AG04450 (cell line): ENCODE measurements around the gene MUL1. TPM values are rescaled to one million over a fixed set of nuclear protein-coding genes. Genes with fewer than 3 reads are reported as not detected.

Source experiments
- CTCF ChIA-PET: fragments of 300-600, 350-600 bp; formaldehyde crosslinking; extraction: SDS; loops from one replicate; lab custom pipeline; 2022; ENCODE audit warnings: antibody characterized with exemption, inconsistent platforms; lab: Charles Lee
- POLR2A ChIA-PET: fragments of 350-600 bp; formaldehyde crosslinking; extraction: SDS; loops from one replicate; lab custom pipeline; 2021; ENCODE audit warnings: antibody characterized with exemption, inconsistent platforms; lab: Yijun Ruan, JAX
- DNase-seq: peaks from one replicate; pipeline ENCODE4 v3.0.0-alpha.2; 2011; ENCODE audit warnings: low read depth, low spot score
- H3K27ac ChIP-seq: one replicate; pipeline ENCODE4 v1.5.1; 2012; ENCODE audit warnings: low read depth, low read length, control low read depth
- H3K27me3 ChIP-seq: one replicate; pipeline ENCODE4 v1.6.0; 2012; ENCODE audit warnings: low read length; ENCODE audit not compliant: control insufficient read depth, insufficient read depth
- H3K4me3 ChIP-seq: 2 replicates; pipeline ENCODE4 v1.5.1; 2011; ENCODE audit warnings: mild to moderate bottlenecking, low read depth, low read length, control low read depth
- H3K9me3 ChIP-seq: 2 replicates; pipeline ENCODE4 v1.5.1; 2012; ENCODE audit warnings: low read length; ENCODE audit not compliant: control insufficient read depth, insufficient read depth
- CTCF ChIP-seq: IDR thresholded peaks from 2 replicates; pipeline ENCODE4 v1.5.1; 2011; ENCODE audit warnings: low read depth, low read length, control low read depth, inconsistent platforms
- polyA plus RNA-seq: library from polyadenylated mRNA; depleted of rRNA; stranded (reverse); fragments of >200 nt; gene quantifications from 2 replicates; pipeline ENCODE4 v1.2.3, GENCODE V29; 2011

Gene MUL1
- polyA plus RNA-seq, 1 experiment, result 23.1 TPM

- ChIA-PET CTCF (interaction anchor here (0.7 to 3.2 kb wide), 7 partner anchors 10 to 848 kb away, joined by 3 to 30 read pairs (median 4); no protein-coding TSS in a partner anchor), POLR2A (interaction anchor here (0.7 to 2.0 kb wide), 12 partner anchors 9 to 232 kb away, joined by 3 to 16 read pairs (median 4); no protein-coding TSS in a partner anchor)
- Histone ChIP-seq H3K27ac (peak overlapping the region; percentile 68), H3K27me3 (peaks cover 2% of the 10 kb centered on the region), H3K9me3 (peaks cover 10% of the 10 kb centered on the region; the same call in 1 of the 2 replicates), H3K4me3 (peak overlapping the region; percentile 88)
- no peak for DNase-seq
- TF ChIP-seq CTCF, result no peak
These were observed 24.7 kb downstream of the MUL1 start for GRCh38 chr1:20483098-20483832.

- CTCF ChIA-PET, result interaction anchor here (0.8 to 3.2 kb wide), 4 partner anchors 12 to 269 kb away, joined by 3 to 30 read pairs (median 6); no protein-coding TSS in a partner anchor
- no peak for TF ChIP-seq CTCF
- POLR2A ChIA-PET, result interaction anchor here (1.0 to 1.9 kb wide), 6 partner anchors 10 to 130 kb away, joined by 3 to 13 read pairs (median 4); no protein-coding TSS in a partner anchor
These were observed 26.1 kb downstream of the MUL1 start for GRCh38 chr1:20481643-20482498.

GRCh38 chr1:20480951-20481617, 26.9 kb downstream of the MUL1 start:
- Histone ChIP-seq H3K27ac (peak overlapping the region; percentile 73), H3K27me3 (no peaks in the 10 kb centered on the region), H3K4me3 (no peak overlapping the region), H3K9me3 (peaks cover 10% of the 10 kb centered on the region; the same call in 1 of the 2 replicates)
- no peak for TF ChIP-seq CTCF
- ChIA-PET CTCF (interaction anchor here (0.8 to 3.2 kb wide), 3 partner anchors 12 to 268 kb away, joined by 3 to 30 read pairs (median 7); no protein-coding TSS in a partner anchor), POLR2A (interaction anchor here (1.9 kb wide), 1 partner anchor 14 kb away, joined by 13 read pairs; no protein-coding TSS in a partner anchor)
- DNase-seq, result no peak

More at GRCh38 chr1:20481643-20482498, 26.1 kb downstream of the MUL1 start:
- Histone ChIP-seq H3K27me3 (no peaks in the 10 kb centered on the region), H3K27ac (peak overlapping the region; percentile 73), H3K4me3 (no peak overlapping the region), H3K9me3 (peaks cover 10% of the 10 kb centered on the region; the same call in 1 of the 2 replicates)
- no peak for DNase-seq

- no peak for DNase-seq
- Histone ChIP-seq H3K9me3 (peaks cover 10% of the 10 kb centered on the region; the same call in 1 of the 2 replicates), H3K4me3 (no peak overlapping the region), H3K27me3 (no peaks in the 10 kb centered on the region), H3K27ac (peak overlapping the region; percentile 73)
- ChIA-PET POLR2A (no interaction called here), CTCF (interaction anchor here (1.0 to 3.2 kb wide), 3 partner anchors 13 to 267 kb away, joined by 7 to 30 read pairs (median 8); no protein-coding TSS in a partner anchor)
- no peak for TF ChIP-seq CTCF
These were observed 27.6 kb downstream of the MUL1 start for GRCh38 chr1:20480243-20480944.
